Skeletal muscle satellite cell (primary cell): ENCODE measurements around the gene ARRB1.
A peak's percentile ranks its signal among the peaks of the same experiment; 100 is the strongest.
"Not testable (repeated sequence)": the region's sequence is repeated elsewhere in the genome, so short reads cannot be mapped to it uniquely, and the experiment has no call there.

Source experiments
- H3K27me3 ChIP-seq: 2 replicates; pipeline ENCODE4 v1.7.0; 2013; ENCODE audit warnings: low read length; ENCODE audit not compliant: control insufficient read depth, insufficient read depth
- H3K36me3 ChIP-seq: 2 replicates; pipeline ENCODE4 v1.7.0; 2013; ENCODE audit warnings: mild to moderate bottlenecking, control low read depth, low read length; ENCODE audit not compliant: insufficient read depth
- H3K4me1 ChIP-seq: 2 replicates; pipeline ENCODE4 v1.7.0; 2013; ENCODE audit warnings: low read length; ENCODE audit not compliant: control insufficient read depth, insufficient read depth
- H3K4me2 ChIP-seq: 2 replicates; pipeline ENCODE4 v1.7.0; 2013; ENCODE audit warnings: mild to moderate bottlenecking, low read length
- H3K4me3 ChIP-seq: 2 replicates; pipeline ENCODE4 v1.7.0; 2013; ENCODE audit warnings: low read length
- H3K9ac ChIP-seq: 2 replicates; pipeline ENCODE4 v1.7.0; 2013; ENCODE audit warnings: mild to moderate bottlenecking, low read depth, low read length, moderate library complexity
- H3K9me3 ChIP-seq: replicated peaks from 2 replicates; pipeline ENCODE4 v1.7.0; 2013; ENCODE audit warnings: mild to moderate bottlenecking, control low read depth, low read length

The ARRB1 gene

DNA sequence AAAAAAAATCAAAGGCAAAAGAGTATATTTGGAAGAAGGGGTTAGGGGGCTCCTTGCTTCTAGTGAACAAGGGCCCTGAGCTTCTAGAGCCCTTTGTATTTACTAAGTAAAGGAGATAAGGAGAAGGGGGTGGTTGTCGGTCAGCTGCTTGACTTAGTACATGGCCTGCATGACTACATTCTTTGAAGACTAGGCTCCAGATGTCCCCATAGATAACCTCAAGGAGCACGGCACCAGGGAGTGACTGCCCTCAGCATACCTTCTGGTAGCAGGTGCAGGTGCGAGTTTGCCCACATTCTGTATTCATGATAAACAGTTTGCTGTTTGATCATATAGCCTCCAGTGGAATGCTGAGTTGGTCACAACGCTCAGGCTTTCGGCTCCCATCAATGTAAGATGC lies 15.4 kb upstream of the ARRB1 start:
- H3K9me3 ChIP-seq, H3K4me1 ChIP-seq, H3K36me3 ChIP-seq, H3K9ac ChIP-seq, H3K4me2 ChIP-seq, H3K4me3 ChIP-seq, H3K27me3 ChIP-seq: not testable (repeated sequence)

GRCh38 chr11:75365711-75366181 lies 14.3 kb upstream of the ARRB1 start:
- Histone ChIP-seq H3K9ac (no peak overlapping the region), H3K27me3 (peaks cover 10% of the 10 kb centered on the region), H3K9me3 (no peaks in the 10 kb centered on the region), H3K4me2 (no peak overlapping the region), H3K4me1 (no peaks in the 10 kb centered on the region), H3K4me3 (no peak overlapping the region), H3K36me3 (no peaks in the 10 kb centered on the region)

- not testable (repeated sequence) for H3K4me1 ChIP-seq, H3K36me3 ChIP-seq, H3K4me2 ChIP-seq, H3K27me3 ChIP-seq, H3K9ac ChIP-seq, H3K9me3 ChIP-seq, H3K4me3 ChIP-seq
Measured at GRCh38 chr11:75362285-75362684, 10.8 kb upstream of the ARRB1 start.

DNA sequence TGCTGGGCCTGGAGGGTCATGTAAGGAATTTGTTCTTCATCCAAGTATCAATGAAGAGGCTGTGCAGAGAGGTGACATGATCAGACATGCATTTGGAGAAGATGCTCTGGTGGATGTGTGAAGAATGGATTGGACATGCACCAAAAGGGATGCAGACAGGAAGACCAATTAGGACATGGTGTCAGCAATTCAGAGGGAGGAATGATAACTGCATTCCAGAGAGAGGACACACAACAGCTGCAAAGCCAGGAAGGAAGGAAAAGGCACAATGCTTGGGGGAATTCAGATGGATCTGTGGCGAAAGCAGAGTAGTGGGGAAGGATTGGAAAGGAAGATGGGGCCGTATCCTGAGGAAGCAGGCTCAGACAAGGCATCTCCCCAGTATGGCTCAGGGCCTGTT lies 5.2 kb upstream of the ARRB1 start:
- H3K4me2 ChIP-seq, result no peak overlapping the region
- H3K4me3 ChIP-seq, result no peak overlapping the region
- no peak overlapping the region for H3K9ac ChIP-seq
- H3K9me3 ChIP-seq, result no peaks in the 10 kb centered on the region
- peaks cover 7% of the 10 kb centered on the region for H3K4me1 ChIP-seq
- no peaks in the 10 kb centered on the region for H3K27me3 ChIP-seq
- no peaks in the 10 kb centered on the region for H3K36me3 ChIP-seq

- H3K4me2 ChIP-seq, result no peak overlapping the region
- H3K36me3 ChIP-seq, result no peaks in the 10 kb centered on the region
- H3K4me3 ChIP-seq, result no peak overlapping the region
- H3K9ac ChIP-seq, result no peak overlapping the region
- peaks cover 17% of the 10 kb centered on the region for H3K4me1 ChIP-seq
- no peaks in the 10 kb centered on the region for H3K9me3 ChIP-seq
- H3K27me3 ChIP-seq, result peaks cover 2% of the 10 kb centered on the region
Measured at GRCh38 chr11:75355051-75355450, 3.6 kb upstream of the ARRB1 start.

- Histone ChIP-seq H3K9me3 (no peaks in the 10 kb centered on the region), H3K36me3 (no peaks in the 10 kb centered on the region), H3K4me2 (peak overlapping the region; percentile 85), H3K4me1 (peaks cover 27% of the 10 kb centered on the region), H3K4me3 (no peak overlapping the region), H3K9ac (no peak overlapping the region), H3K27me3 (peaks cover 2% of the 10 kb centered on the region)
Measured at GRCh38 chr11:75352588-75353206, 1.2 kb upstream of the ARRB1 start.

DNA sequence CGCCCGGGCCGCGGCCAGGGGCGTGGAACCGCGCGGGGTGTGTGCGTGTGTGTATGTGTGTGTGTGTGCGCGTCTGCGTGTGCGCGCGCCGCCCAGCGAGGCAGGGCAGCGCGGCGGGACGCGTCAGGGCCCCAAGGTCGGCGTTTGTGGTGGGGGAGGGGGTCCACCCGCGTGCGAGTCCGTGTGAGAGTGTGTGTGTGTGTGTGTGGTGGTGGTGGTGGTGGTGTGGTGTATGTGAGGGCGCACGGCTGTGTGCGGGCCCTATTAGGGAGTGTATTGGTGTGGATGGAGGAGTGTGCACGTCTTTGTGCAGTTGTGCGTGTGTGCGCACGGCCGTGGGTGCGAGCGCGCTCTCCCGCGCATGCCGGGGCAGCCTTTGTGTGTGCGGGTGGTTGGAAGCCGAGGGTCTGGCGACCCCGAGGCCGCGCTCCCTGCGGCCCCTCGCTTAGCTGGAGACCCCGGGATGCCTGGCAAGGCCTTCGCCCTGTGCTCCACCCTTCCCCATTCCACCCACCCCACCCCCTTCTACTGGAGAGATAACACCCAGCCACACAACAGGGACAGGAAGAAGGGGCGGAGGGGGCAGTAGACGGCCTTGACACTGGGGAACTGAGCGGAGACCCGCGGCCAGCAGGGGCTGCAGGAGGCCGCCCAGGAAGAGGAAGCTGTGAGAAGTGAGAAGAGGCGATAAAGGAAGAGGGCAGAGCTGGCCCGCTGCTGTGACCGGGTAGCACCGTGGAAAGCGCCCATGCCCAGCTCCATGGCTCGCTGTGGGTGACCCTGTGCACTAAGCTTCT lies 528 bp upstream of the ARRB1 start:
- H3K9me3 ChIP-seq, result no peaks in the 10 kb centered on the region
- peaks cover 34% of the 10 kb centered on the region for H3K4me1 ChIP-seq
- H3K36me3 ChIP-seq, result no peaks in the 10 kb centered on the region
- peaks cover 2% of the 10 kb centered on the region for H3K27me3 ChIP-seq
- peak overlapping the region; percentile 69 for H3K4me3 ChIP-seq
- peak overlapping the region; percentile 52 for H3K9ac ChIP-seq
- H3K4me2 ChIP-seq, result peak overlapping the region; percentile 85

DNA sequence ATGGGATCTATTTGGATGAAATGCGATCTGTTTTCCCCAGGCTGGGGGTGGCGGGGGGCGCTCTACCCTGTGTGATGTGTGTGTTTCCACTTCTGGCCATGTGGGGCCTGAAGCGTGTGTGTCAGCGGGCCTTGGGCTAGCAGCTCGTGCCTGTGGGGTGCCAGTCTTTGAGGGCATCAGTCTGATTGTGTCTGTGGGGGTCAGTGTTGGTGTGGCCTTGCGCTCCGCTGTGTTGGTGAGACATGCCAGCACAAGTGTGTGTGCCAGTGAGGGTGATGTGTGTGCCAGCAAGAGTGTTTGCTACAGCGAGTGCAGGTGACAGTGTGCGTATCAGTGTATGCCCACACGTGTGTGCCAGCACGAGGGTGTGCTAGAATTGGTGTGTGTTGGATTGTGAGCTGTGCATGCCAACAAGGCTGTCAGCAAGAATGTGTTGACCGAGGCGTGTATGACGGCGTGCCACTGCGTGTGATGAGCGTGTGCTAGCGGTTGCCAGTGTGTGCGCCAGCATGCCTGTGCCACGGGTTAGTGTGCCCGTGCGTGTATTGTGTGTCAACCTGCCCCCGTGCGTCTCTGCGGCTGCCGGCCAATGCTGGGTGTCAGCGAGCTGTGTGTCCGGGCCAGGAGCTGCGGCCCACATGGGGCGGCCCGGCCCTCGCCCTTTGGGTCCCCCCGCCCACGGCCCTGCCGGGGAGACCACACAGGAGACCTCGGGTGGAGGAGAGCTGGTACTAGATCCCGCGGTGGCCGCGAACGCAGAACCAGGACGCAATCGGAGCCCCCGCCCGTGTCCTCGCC lies 519 bp downstream of the ARRB1 start:
- H3K9me3 ChIP-seq, result no peaks in the 10 kb centered on the region
- H3K36me3 ChIP-seq, result no peaks in the 10 kb centered on the region
- peaks cover 2% of the 10 kb centered on the region for H3K27me3 ChIP-seq
- H3K4me3 ChIP-seq, result peak overlapping the region; percentile 69
- peak overlapping the region; percentile 67 for H3K9ac ChIP-seq
- H3K4me1 ChIP-seq, result peaks cover 38% of the 10 kb centered on the region
- H3K4me2 ChIP-seq, result peak overlapping the region; percentile 85

GRCh38 chr11:75350122-75350742 lies 1.2 kb downstream of the ARRB1 start:
- Histone ChIP-seq H3K9me3 (no peaks in the 10 kb centered on the region), H3K27me3 (peaks cover 2% of the 10 kb centered on the region), H3K9ac (no peak overlapping the region), H3K4me1 (peaks cover 38% of the 10 kb centered on the region), H3K36me3 (no peaks in the 10 kb centered on the region), H3K4me2 (peak overlapping the region; percentile 85), H3K4me3 (no peak overlapping the region)

DNA sequence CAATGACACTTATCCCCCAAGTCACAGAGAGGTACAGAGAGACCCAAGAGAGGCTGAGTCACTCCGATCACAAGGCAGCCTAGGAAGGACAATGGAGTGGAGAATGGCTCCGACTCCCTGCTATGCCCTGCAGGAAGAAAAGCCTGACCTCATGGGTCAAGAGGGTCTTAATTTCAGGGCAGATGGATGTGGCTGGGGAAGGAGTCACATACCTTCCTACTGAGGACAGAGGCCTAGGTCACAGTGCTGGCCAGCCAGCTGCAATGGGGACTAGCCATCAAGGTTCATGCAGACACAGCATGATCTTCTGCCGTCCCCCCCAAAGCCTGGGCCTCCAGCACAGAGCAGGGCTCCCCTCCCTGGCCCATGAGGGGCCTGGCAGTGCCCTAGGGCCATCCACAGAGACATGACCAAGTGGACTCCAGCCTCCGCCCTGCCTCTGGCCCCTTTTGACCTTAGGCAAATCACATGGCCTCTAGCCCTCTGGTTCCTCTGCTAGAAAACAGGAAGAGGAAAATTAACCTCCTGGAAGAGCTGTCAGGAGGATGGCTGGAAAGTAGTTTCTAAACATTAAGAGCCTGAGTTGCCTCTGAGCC lies 1.8 kb downstream of the ARRB1 start:
- H3K4me3 ChIP-seq, result no peak overlapping the region
- peaks cover 2% of the 10 kb centered on the region for H3K27me3 ChIP-seq
- H3K36me3 ChIP-seq, result no peaks in the 10 kb centered on the region
- peaks cover 38% of the 10 kb centered on the region for H3K4me1 ChIP-seq
- no peak overlapping the region for H3K9ac ChIP-seq
- no peaks in the 10 kb centered on the region for H3K9me3 ChIP-seq
- no peak overlapping the region for H3K4me2 ChIP-seq
